DOHH2 (cell line): ENCODE data around the gene SMIM5.

ENCODE experiments used
- EZH2phosphoT487 ChIP-seq: fragments of 200-600 bp; sonication (generic); IDR thresholded peaks from 2 replicates; pipeline ENCODE4 v1.6.1; 2017; ENCODE audit warnings: borderline replicate concordance, mild to moderate bottlenecking, antibody characterized with exemption, low read length, moderate library complexity, mixed read lengths
- TF ChIP-seq, protein P1 (sequence below): fragments of 200-600 bp; sonication (generic); IDR thresholded peaks from one replicate; pipeline ENCODE4 v1.5.1; 2014; ENCODE audit warnings: antibody characterized with exemption, mild to moderate bottlenecking, low read depth, low read length; ENCODE audit not compliant: poor library complexity, severe bottlenecking

DNA sequence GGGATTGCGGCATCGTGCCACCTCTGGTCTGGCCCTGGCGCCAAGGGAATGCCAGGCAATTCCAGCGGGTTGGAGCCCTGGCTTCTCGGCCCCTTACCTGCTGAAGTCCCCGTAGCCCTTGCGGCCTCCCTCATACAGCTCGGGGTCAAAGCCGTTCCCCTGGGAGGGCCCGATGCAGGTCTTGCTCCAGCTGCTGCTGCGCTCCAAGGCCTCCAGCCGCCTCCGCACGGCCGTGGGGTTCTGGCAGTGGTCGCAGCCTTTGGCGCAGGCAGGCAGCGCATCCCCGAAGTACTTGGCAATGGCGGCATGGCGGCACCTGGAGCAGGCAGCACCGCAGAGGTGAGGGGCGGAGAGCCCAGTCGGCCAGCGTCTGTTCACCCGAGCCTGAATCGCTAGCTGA lies 1.9 kb upstream of the SMIM5 start:
- TF ChIP-seq, protein P1, sequence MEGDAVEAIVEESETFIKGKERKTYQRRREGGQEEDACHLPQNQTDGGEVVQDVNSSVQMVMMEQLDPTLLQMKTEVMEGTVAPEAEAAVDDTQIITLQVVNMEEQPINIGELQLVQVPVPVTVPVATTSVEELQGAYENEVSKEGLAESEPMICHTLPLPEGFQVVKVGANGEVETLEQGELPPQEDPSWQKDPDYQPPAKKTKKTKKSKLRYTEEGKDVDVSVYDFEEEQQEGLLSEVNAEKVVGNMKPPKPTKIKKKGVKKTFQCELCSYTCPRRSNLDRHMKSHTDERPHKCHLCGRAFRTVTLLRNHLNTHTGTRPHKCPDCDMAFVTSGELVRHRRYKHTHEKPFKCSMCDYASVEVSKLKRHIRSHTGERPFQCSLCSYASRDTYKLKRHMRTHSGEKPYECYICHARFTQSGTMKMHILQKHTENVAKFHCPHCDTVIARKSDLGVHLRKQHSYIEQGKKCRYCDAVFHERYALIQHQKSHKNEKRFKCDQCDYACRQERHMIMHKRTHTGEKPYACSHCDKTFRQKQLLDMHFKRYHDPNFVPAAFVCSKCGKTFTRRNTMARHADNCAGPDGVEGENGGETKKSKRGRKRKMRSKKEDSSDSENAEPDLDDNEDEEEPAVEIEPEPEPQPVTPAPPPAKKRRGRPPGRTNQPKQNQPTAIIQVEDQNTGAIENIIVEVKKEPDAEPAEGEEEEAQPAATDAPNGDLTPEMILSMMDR = no peak
- no peak for TF ChIP-seq EZH2phosphoT487
